Chondrocyte (in vitro differentiated cells): ENCODE measurements around the gene TCEANC2. TPM values are rescaled to one million over a fixed set of nuclear protein-coding genes. Genes with fewer than 3 reads are reported as not detected.

Experiments
- DNase-seq: peaks from one replicate; pipeline ENCODE4 v3.0.0; 2021; ENCODE audit warnings: mixed read lengths, low spot score
- H3K27ac Mint-ChIP-seq: one replicate; pipeline ENCODE4 v1.8.0; 2021; ENCODE audit warnings: mild to moderate bottlenecking, moderate library complexity, mixed read lengths; ENCODE audit not compliant: unreplicated experiment
- H3K27me3 Mint-ChIP-seq: 2 replicates; pipeline ENCODE4 v1.8.0; 2021; ENCODE audit warnings: low read depth, mixed read lengths
- H3K36me3 Mint-ChIP-seq: 2 replicates; pipeline ENCODE4 v1.8.0; 2021; ENCODE audit warnings: low read depth, mixed read lengths
- H3K4me1 Mint-ChIP-seq: 2 replicates; pipeline ENCODE4 v1.8.0; 2021; ENCODE audit warnings: low read depth, mild to moderate bottlenecking, mixed read lengths
- H3K4me3 Mint-ChIP-seq: one replicate; pipeline ENCODE4 v1.8.0; 2021; ENCODE audit warnings: mild to moderate bottlenecking, moderate library complexity, mixed read lengths; ENCODE audit not compliant: unreplicated experiment
- H3K9me3 Mint-ChIP-seq: 2 replicates; pipeline ENCODE4 v1.8.0; 2021; ENCODE audit warnings: low read depth, mixed read lengths
- CTCF ChIP-seq: fragments of 200-600 bp; sonication (generic); IDR thresholded peaks from 2 replicates; pipeline ENCODE4 v1.5.0; 2021; ENCODE audit warnings: antibody characterized with exemption, mild to moderate bottlenecking, moderate library complexity
- total RNA-seq: library from RNA; stranded (reverse); gene quantifications from 3 replicates; pipeline ENCODE4 v1.2.1, GENCODE V29; 2021

TCEANC2 gene
- total RNA-seq, 1 donor from 2014 or later: 4.8 TPM

- H3K4me3 Mint-ChIP-seq: no peak overlapping the region
- no peaks in the 10 kb centered on the region for H3K36me3 Mint-ChIP-seq
- no peaks in the 10 kb centered on the region for H3K9me3 Mint-ChIP-seq
- TF ChIP-seq CTCF: no peak
- no peaks in the 10 kb centered on the region for H3K4me1 Mint-ChIP-seq
- no peak overlapping the region for H3K27ac Mint-ChIP-seq
- H3K27me3 Mint-ChIP-seq: peaks cover 39% of the 10 kb centered on the region
- DNase-seq: no peak
Observed at GRCh38 chr1:54008876-54009275, 44.5 kb upstream of the TCEANC2 start.

- Mint-ChIP-seq H3K4me3 (no peak overlapping the region), H3K9me3 (no peaks in the 10 kb centered on the region), H3K4me1 (no peaks in the 10 kb centered on the region), H3K27ac (no peak overlapping the region), H3K36me3 (no peaks in the 10 kb centered on the region), H3K27me3 (peaks cover 39% of the 10 kb centered on the region)
- no peak for DNase-seq
- TF ChIP-seq CTCF: no peak
Observed at GRCh38 chr1:54009406-54009805, 44.0 kb upstream of the TCEANC2 start.

- TF ChIP-seq CTCF: no peak
- H3K36me3 Mint-ChIP-seq: no peaks in the 10 kb centered on the region
- no peak overlapping the region for H3K4me3 Mint-ChIP-seq
- H3K4me1 Mint-ChIP-seq: no peaks in the 10 kb centered on the region
- H3K9me3 Mint-ChIP-seq: no peaks in the 10 kb centered on the region
- peaks cover 39% of the 10 kb centered on the region for H3K27me3 Mint-ChIP-seq
- DNase-seq: no peak
- H3K27ac Mint-ChIP-seq: no peak overlapping the region
Observed at GRCh38 chr1:54010415-54011117, 42.8 kb upstream of the TCEANC2 start.

- no peak for TF ChIP-seq CTCF
- no peak for DNase-seq
- Mint-ChIP-seq H3K27me3 (peaks cover 39% of the 10 kb centered on the region), H3K36me3 (no peaks in the 10 kb centered on the region), H3K4me3 (no peak overlapping the region), H3K27ac (no peak overlapping the region), H3K9me3 (no peaks in the 10 kb centered on the region), H3K4me1 (no peaks in the 10 kb centered on the region)
Observed at GRCh38 chr1:54011316-54012007, 41.9 kb upstream of the TCEANC2 start.

- no peak overlapping the region for H3K4me3 Mint-ChIP-seq
- peaks cover 41% of the 10 kb centered on the region for H3K27me3 Mint-ChIP-seq
- DNase-seq: no peak
- no peaks in the 10 kb centered on the region for H3K36me3 Mint-ChIP-seq
- TF ChIP-seq CTCF: no peak
- H3K4me1 Mint-ChIP-seq: no peaks in the 10 kb centered on the region
- H3K9me3 Mint-ChIP-seq: no peaks in the 10 kb centered on the region
- no peak overlapping the region for H3K27ac Mint-ChIP-seq
Observed at GRCh38 chr1:54012008-54012325, 41.4 kb upstream of the TCEANC2 start.
